Measurements from ENCODE around the gene PAX1.

The PAX1 gene

GRCh38 chr20:21712443-21713059 lies 7.1 kb downstream of the PAX1 start:
- Histone ChIP-seq H3K36me3 (ENCODE audit: control insufficient read depth in 1 of 2, insufficient read depth in 2 of 2, low read length in 2 of 2) (no peaks in the 10 kb centered on the region), H3K27me3 (ENCODE audit: low read depth, low read length) (peaks cover 63% of the 10 kb centered on the region), H3K27ac (ENCODE audit: low read length) (no peak overlapping the region), H3K4me1 (ENCODE audit: control insufficient read depth in 1 of 2, insufficient read depth in 2 of 2, low read length in 2 of 2) (no peaks in the 10 kb centered on the region), H3K4me3 (ENCODE audit: low read depth in 1 of 2, low read length in 2 of 2) (no peak overlapping the region), H3K9me3 (ENCODE audit: control insufficient read depth in 1 of 2, low read length in 2 of 2) (no peaks in the 10 kb centered on the region)

GRCh38 chr20:21713470-21713869 lies 8.0 kb downstream of the PAX1 start:
- Histone ChIP-seq H3K27ac (ENCODE audit: low read length) (no peak overlapping the region), H3K27me3 (ENCODE audit: low read depth, low read length) (peaks cover 56% of the 10 kb centered on the region), H3K4me1 (ENCODE audit: control insufficient read depth in 1 of 2, insufficient read depth in 2 of 2, low read length in 2 of 2) (no peaks in the 10 kb centered on the region), H3K36me3 (ENCODE audit: control insufficient read depth in 1 of 2, insufficient read depth in 2 of 2, low read length in 2 of 2) (no peaks in the 10 kb centered on the region), H3K4me3 (ENCODE audit: low read depth in 1 of 2, low read length in 2 of 2) (no peak overlapping the region), H3K9me3 (ENCODE audit: control insufficient read depth in 1 of 2, low read length in 2 of 2) (no peaks in the 10 kb centered on the region)

GRCh38 chr20:21713901-21714296 lies 8.4 kb downstream of the PAX1 start:
- H3K4me3 ChIP-seq (ENCODE audit: low read depth in 1 of 2, low read length in 2 of 2) = no peak overlapping the region
- H3K9me3 ChIP-seq (ENCODE audit: control insufficient read depth in 1 of 2, low read length in 2 of 2) = no peaks in the 10 kb centered on the region
- no peaks in the 10 kb centered on the region for H3K4me1 ChIP-seq (ENCODE audit: control insufficient read depth in 1 of 2, insufficient read depth in 2 of 2, low read length in 2 of 2)
- peaks cover 52% of the 10 kb centered on the region for H3K27me3 ChIP-seq (ENCODE audit: low read depth, low read length)
- no peaks in the 10 kb centered on the region for H3K36me3 ChIP-seq (ENCODE audit: control insufficient read depth in 1 of 2, insufficient read depth in 2 of 2, low read length in 2 of 2)
- H3K27ac ChIP-seq (ENCODE audit: low read length) = no peak overlapping the region

- Histone ChIP-seq H3K9me3 (ENCODE audit: control insufficient read depth in 1 of 2, low read length in 2 of 2) (no peaks in the 10 kb centered on the region), H3K4me1 (ENCODE audit: control insufficient read depth in 1 of 2, insufficient read depth in 2 of 2, low read length in 2 of 2) (no peaks in the 10 kb centered on the region), H3K27me3 (ENCODE audit: low read depth, low read length) (peaks cover 45% of the 10 kb centered on the region), H3K27ac (ENCODE audit: low read length) (no peak overlapping the region), H3K4me3 (ENCODE audit: low read depth in 1 of 2, low read length in 2 of 2) (no peak overlapping the region), H3K36me3 (ENCODE audit: control insufficient read depth in 1 of 2, insufficient read depth in 2 of 2, low read length in 2 of 2) (no peaks in the 10 kb centered on the region)
Measured at GRCh38 chr20:21714297-21715192, 9.1 kb downstream of the PAX1 start.

- Histone ChIP-seq H3K36me3 (ENCODE audit: control insufficient read depth in 1 of 2, insufficient read depth in 2 of 2, low read length in 2 of 2) (no peaks in the 10 kb centered on the region), H3K4me3 (ENCODE audit: low read depth in 1 of 2, low read length in 2 of 2) (no peak overlapping the region), H3K9me3 (ENCODE audit: control insufficient read depth in 1 of 2, low read length in 2 of 2) (no peaks in the 10 kb centered on the region), H3K4me1 (ENCODE audit: control insufficient read depth in 1 of 2, insufficient read depth in 2 of 2, low read length in 2 of 2) (no peaks in the 10 kb centered on the region), H3K27me3 (ENCODE audit: low read depth, low read length) (peaks cover 43% of the 10 kb centered on the region), H3K27ac (ENCODE audit: low read length) (no peak overlapping the region)
Measured at GRCh38 chr20:21715193-21715881, 9.9 kb downstream of the PAX1 start.

GRCh38 chr20:21719592-21720214 lies 14.2 kb downstream of the PAX1 start:
- peaks cover 21% of the 10 kb centered on the region for H3K27me3 ChIP-seq (ENCODE audit: low read depth, low read length)
- H3K4me1 ChIP-seq (ENCODE audit: control insufficient read depth in 1 of 2, insufficient read depth in 2 of 2, low read length in 2 of 2) = no peaks in the 10 kb centered on the region
- H3K27ac ChIP-seq (ENCODE audit: low read length) = no peak overlapping the region

GRCh38 chr20:21725892-21726291 lies 20.4 kb downstream of the PAX1 start:
- Histone ChIP-seq H3K4me1 (ENCODE audit: control insufficient read depth in 1 of 2, insufficient read depth in 2 of 2, low read length in 2 of 2) (no peaks in the 10 kb centered on the region), H3K27ac (ENCODE audit: low read length) (no peak overlapping the region), H3K36me3 (ENCODE audit: control insufficient read depth in 1 of 2, insufficient read depth in 2 of 2, low read length in 2 of 2) (no peaks in the 10 kb centered on the region), H3K4me3 (ENCODE audit: low read depth in 1 of 2, low read length in 2 of 2) (no peak overlapping the region), H3K9me3 (ENCODE audit: control insufficient read depth in 1 of 2, low read length in 2 of 2) (no peaks in the 10 kb centered on the region), H3K27me3 (ENCODE audit: low read depth, low read length) (no peaks in the 10 kb centered on the region)

More at GRCh38 chr20:21719592-21720214, 14.2 kb downstream of the PAX1 start:
- H3K36me3 ChIP-seq (ENCODE audit: control insufficient read depth in 1 of 2, insufficient read depth in 2 of 2, low read length in 2 of 2) = no peaks in the 10 kb centered on the region
- no peaks in the 10 kb centered on the region for H3K9me3 ChIP-seq (ENCODE audit: control insufficient read depth in 1 of 2, low read length in 2 of 2)
- no peak overlapping the region for H3K4me3 ChIP-seq (ENCODE audit: low read depth in 1 of 2, low read length in 2 of 2)

- Histone ChIP-seq H3K27me3 (ENCODE audit: low read depth, low read length) (no peaks in the 10 kb centered on the region), H3K9me3 (ENCODE audit: control insufficient read depth in 1 of 2, low read length in 2 of 2) (no peaks in the 10 kb centered on the region), H3K4me3 (ENCODE audit: low read depth in 1 of 2, low read length in 2 of 2) (no peak overlapping the region), H3K36me3 (ENCODE audit: control insufficient read depth in 1 of 2, insufficient read depth in 2 of 2, low read length in 2 of 2) (no peaks in the 10 kb centered on the region), H3K27ac (ENCODE audit: low read length) (no peak overlapping the region), H3K4me1 (ENCODE audit: control insufficient read depth in 1 of 2, insufficient read depth in 2 of 2, low read length in 2 of 2) (no peaks in the 10 kb centered on the region)
Measured at GRCh38 chr20:21729316-21729715, 23.9 kb downstream of the PAX1 start.

GRCh38 chr20:21739161-21739560 lies 33.7 kb downstream of the PAX1 start:
- H3K36me3 ChIP-seq (ENCODE audit: control insufficient read depth in 1 of 2, insufficient read depth in 2 of 2, low read length in 2 of 2) = no peaks in the 10 kb centered on the region
- peaks cover 0 to 9% of the 10 kb centered on the region in 2 donors for H3K9me3 ChIP-seq (ENCODE audit: control insufficient read depth in 1 of 2, low read length in 2 of 2)
- H3K27ac ChIP-seq (ENCODE audit: low read length) = no peak overlapping the region
- no peaks in the 10 kb centered on the region for H3K4me1 ChIP-seq (ENCODE audit: control insufficient read depth in 1 of 2, insufficient read depth in 2 of 2, low read length in 2 of 2)
- no peaks in the 10 kb centered on the region for H3K27me3 ChIP-seq (ENCODE audit: low read depth, low read length)
- no peak overlapping the region for H3K4me3 ChIP-seq (ENCODE audit: low read depth in 1 of 2, low read length in 2 of 2)

- Histone ChIP-seq H3K9me3 (ENCODE audit: control insufficient read depth in 1 of 2, low read length in 2 of 2) (peaks cover 0 to 9% of the 10 kb centered on the region in 2 donors), H3K36me3 (ENCODE audit: control insufficient read depth in 1 of 2, insufficient read depth in 2 of 2, low read length in 2 of 2) (no peaks in the 10 kb centered on the region), H3K27me3 (ENCODE audit: low read depth, low read length) (no peaks in the 10 kb centered on the region), H3K4me1 (ENCODE audit: control insufficient read depth in 1 of 2, insufficient read depth in 2 of 2, low read length in 2 of 2) (no peaks in the 10 kb centered on the region), H3K4me3 (ENCODE audit: low read depth in 1 of 2, low read length in 2 of 2) (no peak overlapping the region), H3K27ac (ENCODE audit: low read length) (no peak overlapping the region)
Measured at GRCh38 chr20:21739682-21740081, 34.2 kb downstream of the PAX1 start.

- Histone ChIP-seq H3K36me3 (ENCODE audit: control insufficient read depth in 1 of 2, insufficient read depth in 2 of 2, low read length in 2 of 2) (no peaks in the 10 kb centered on the region), H3K4me3 (ENCODE audit: low read depth in 1 of 2, low read length in 2 of 2) (no peak overlapping the region), H3K27me3 (ENCODE audit: low read depth, low read length) (no peaks in the 10 kb centered on the region), H3K4me1 (ENCODE audit: control insufficient read depth in 1 of 2, insufficient read depth in 2 of 2, low read length in 2 of 2) (no peaks in the 10 kb centered on the region), H3K27ac (ENCODE audit: low read length) (no peak overlapping the region), H3K9me3 (ENCODE audit: control insufficient read depth in 1 of 2, low read length in 2 of 2) (peaks cover 0 to 9% of the 10 kb centered on the region in 2 donors)
Measured at GRCh38 chr20:21741266-21741665, 35.8 kb downstream of the PAX1 start.

All from muscle layer of duodenum (tissue), 2 donors.